IPS-15b (cell line): ENCODE data around the gene TUBB.
A peak's percentile ranks its signal among the peaks of the same experiment; 100 is the strongest.
"Not testable (repeated sequence)": the region's sequence is repeated elsewhere in the genome, so short reads cannot be mapped to it uniquely, and the experiment has no call there.

ENCODE experiments used
- H3K27me3 ChIP-seq: one replicate; pipeline ENCODE4 v1.6.1; 2013; ENCODE audit warnings: low read length; ENCODE audit not compliant: control insufficient read depth, insufficient read depth
- H3K36me3 ChIP-seq: one replicate; pipeline ENCODE4 v1.6.1; 2013; ENCODE audit warnings: low read length; ENCODE audit not compliant: control insufficient read depth, insufficient read depth
- H3K4me1 ChIP-seq: one replicate; pipeline ENCODE4 v1.6.1; 2013; ENCODE audit warnings: mild to moderate bottlenecking, low read length; ENCODE audit not compliant: control insufficient read depth, insufficient read depth
- H3K4me3 ChIP-seq: one replicate; pipeline ENCODE4 v1.5.1; 2013; ENCODE audit warnings: low read depth, low read length
- H3K9ac ChIP-seq: one replicate; pipeline ENCODE4 v1.6.1; 2013; ENCODE audit warnings: low read depth, mild to moderate bottlenecking, low read length
- H3K9me3 ChIP-seq: one replicate; pipeline ENCODE4 v1.6.1; 2013; ENCODE audit warnings: mild to moderate bottlenecking, low read length; ENCODE audit not compliant: control insufficient read depth, insufficient read depth

Gene TUBB

GRCh38 chr6:30714263-30714662 lies 5.9 kb upstream of the TUBB start:
- H3K27me3 ChIP-seq = no peaks in the 10 kb centered on the region
- no peak overlapping the region for H3K9ac ChIP-seq
- H3K36me3 ChIP-seq = peaks cover 36% of the 10 kb centered on the region
- no peak overlapping the region for H3K4me3 ChIP-seq
- H3K9me3 ChIP-seq = no peaks in the 10 kb centered on the region
- peaks cover 2% of the 10 kb centered on the region for H3K4me1 ChIP-seq

GRCh38 chr6:30716879-30717128 lies 3.3 kb upstream of the TUBB start:
- H3K4me3 ChIP-seq = peak overlapping the region; percentile 86
- H3K4me1 ChIP-seq = peaks cover 2% of the 10 kb centered on the region
- H3K27me3 ChIP-seq = no peaks in the 10 kb centered on the region
- H3K9me3 ChIP-seq = no peaks in the 10 kb centered on the region
- H3K36me3 ChIP-seq = peaks cover 23% of the 10 kb centered on the region
- H3K9ac ChIP-seq = peak overlapping the region; percentile 66

GRCh38 chr6:30717129-30717844 lies 2.9 kb upstream of the TUBB start, which contains the start of gene MDC1:
MDC1 (minus strand) TSS chr6:30717281; CDS start chr6:30715175, 2,106 bp downstream.
- Histone ChIP-seq H3K9ac (peak within 1 kb of the TSS; percentile 89), H3K9me3 (no peaks in the 10 kb centered on the region), H3K4me1 (peaks cover 2% of the 10 kb centered on the region), H3K36me3 (peaks cover 23% of the 10 kb centered on the region), H3K27me3 (no peaks in the 10 kb centered on the region), H3K4me3 (peak within 1 kb of the TSS; percentile 86)

DNA sequence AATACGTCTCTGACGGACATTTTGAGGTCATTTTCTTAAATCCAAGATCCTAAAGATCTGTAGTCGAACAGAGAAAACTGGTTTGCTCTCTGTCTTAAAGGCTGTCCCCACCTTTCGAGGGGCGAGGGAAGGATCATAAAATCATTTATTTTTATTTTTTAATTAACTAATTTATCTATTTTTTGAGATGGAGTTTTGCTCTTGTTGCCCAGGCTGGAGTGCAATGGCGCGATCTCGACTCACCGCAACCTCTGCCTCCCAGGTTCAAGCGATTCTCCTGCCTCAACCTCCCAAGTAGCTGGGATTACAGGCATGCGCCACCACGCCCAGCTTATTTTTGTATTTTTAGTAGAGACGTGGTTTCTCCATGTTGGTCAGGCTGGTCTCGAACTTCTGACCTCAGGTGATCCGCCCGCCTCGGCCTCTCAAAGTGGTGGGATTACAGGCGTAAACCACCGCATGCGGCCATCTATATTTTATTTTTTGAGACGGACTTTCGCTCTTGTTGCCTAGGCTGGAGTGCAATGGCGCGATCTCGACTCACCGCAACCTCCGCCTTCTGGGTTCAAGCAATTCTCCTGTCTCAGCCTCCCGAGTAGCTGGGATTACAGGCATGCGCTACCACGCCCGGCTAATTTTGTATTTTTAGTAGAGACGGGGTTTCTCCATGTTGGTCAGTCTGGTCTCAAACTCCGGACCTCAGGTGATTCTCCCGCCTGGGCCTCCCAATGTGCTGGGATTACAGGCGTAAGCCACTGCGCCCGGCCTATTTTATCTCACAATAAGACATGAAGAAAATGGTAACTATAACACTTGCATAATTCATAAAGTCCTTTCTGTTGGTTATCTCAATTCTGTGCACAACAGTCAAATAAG lies 2.1 kb upstream of the TUBB start:
- H3K4me3 ChIP-seq = peak overlapping the region; percentile 86
- H3K9ac ChIP-seq = peak overlapping the region; percentile 89
- not testable (repeated sequence) for H3K27me3 ChIP-seq, H3K4me1 ChIP-seq, H3K9me3 ChIP-seq
- peaks cover 23% of the 10 kb centered on the region for H3K36me3 ChIP-seq

- Histone ChIP-seq H3K9ac (peak overlapping the region; percentile 84), H3K4me3 (peak overlapping the region; percentile 71), H3K9me3 (no peaks in the 10 kb centered on the region), H3K4me1 (peaks cover 5% of the 10 kb centered on the region), H3K36me3 (peaks cover 29% of the 10 kb centered on the region), H3K27me3 (no peaks in the 10 kb centered on the region)
Measured at GRCh38 chr6:30719356-30719755, 796 bp upstream of the TUBB start.

- H3K4me1 ChIP-seq = peaks cover 5% of the 10 kb centered on the region
- H3K4me3 ChIP-seq = peak overlapping the region; percentile 93
- peaks cover 36% of the 10 kb centered on the region for H3K36me3 ChIP-seq
- peak overlapping the region; percentile 99 for H3K9ac ChIP-seq
- no peaks in the 10 kb centered on the region for H3K9me3 ChIP-seq
- no peaks in the 10 kb centered on the region for H3K27me3 ChIP-seq
Measured at GRCh38 chr6:30720738-30721197, 616 bp downstream of the TUBB start.

DNA sequence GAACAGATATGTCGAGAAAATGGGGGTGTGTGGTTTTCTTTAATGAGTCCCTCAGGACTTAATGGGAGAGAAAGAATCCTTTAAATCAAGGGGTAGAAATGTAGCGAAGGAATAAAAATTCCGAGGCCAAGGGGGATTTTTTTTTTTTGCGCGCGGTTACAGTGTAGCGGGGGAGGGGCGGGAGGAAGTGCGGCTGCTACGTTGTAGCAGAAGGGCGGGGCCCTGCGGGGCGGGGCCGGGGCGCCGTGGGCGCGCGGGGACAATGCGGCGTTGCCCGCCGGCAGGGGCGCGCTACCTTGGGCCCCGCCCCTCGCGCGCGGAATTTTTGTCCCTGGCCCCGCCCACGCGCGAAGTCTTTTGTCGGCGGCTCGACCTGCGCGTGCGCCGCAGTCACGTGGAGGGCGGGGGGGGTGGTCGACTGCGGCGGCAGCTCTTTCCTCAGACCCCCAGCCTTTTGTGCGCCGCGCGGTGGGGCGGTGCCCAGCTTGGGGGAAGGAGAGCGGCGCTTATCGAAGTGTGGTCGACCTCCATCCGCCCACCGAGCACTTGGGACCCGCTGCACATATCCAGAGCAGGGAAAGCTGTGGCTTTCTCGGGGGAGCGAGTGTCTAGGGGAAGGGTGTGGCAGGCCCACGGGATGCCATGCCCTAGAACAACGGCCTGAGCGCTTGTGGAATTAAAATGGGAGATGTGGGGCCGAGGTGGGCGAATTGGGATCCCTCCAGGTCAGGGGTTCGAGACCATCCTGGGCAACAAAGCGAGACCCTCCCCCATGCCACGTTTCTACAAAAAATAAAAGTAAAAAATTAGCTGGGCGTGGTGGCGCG lies 1.3 kb downstream of the TUBB start:
- H3K36me3 ChIP-seq = peaks cover 36% of the 10 kb centered on the region
- H3K9me3 ChIP-seq = no peaks in the 10 kb centered on the region
- peak overlapping the region; percentile 97 for H3K4me3 ChIP-seq
- H3K9ac ChIP-seq = peak overlapping the region; percentile 99
- H3K4me1 ChIP-seq = peaks cover 5% of the 10 kb centered on the region
- no peaks in the 10 kb centered on the region for H3K27me3 ChIP-seq

GRCh38 chr6:30722025-30722279 lies 1.8 kb downstream of the TUBB start:
- not testable (repeated sequence) for H3K4me1 ChIP-seq, H3K27me3 ChIP-seq, H3K9me3 ChIP-seq
- Histone ChIP-seq H3K9ac (peak overlapping the region; percentile 97), H3K36me3 (peaks cover 36% of the 10 kb centered on the region), H3K4me3 (peak overlapping the region; percentile 97)

- Histone ChIP-seq H3K9ac (no peak overlapping the region), H3K36me3 (peaks cover 36% of the 10 kb centered on the region), H3K27me3 (no peaks in the 10 kb centered on the region), H3K9me3 (no peaks in the 10 kb centered on the region), H3K4me3 (peak overlapping the region; percentile 97), H3K4me1 (peaks cover 5% of the 10 kb centered on the region)
Measured at GRCh38 chr6:30722280-30723112, 2.3 kb downstream of the TUBB start.

GRCh38 chr6:30723159-30723842 lies 3.1 kb downstream of the TUBB start:
- not testable (repeated sequence) for H3K4me1 ChIP-seq, H3K27me3 ChIP-seq, H3K9me3 ChIP-seq, H3K9ac ChIP-seq, H3K4me3 ChIP-seq
- H3K36me3 ChIP-seq = peaks cover 40% of the 10 kb centered on the region
